ENCODE results near the gene IMMP2L. TPM values are rescaled to one million over a fixed set of nuclear protein-coding genes. Genes with fewer than 3 reads are reported as not detected.

Gene IMMP2L
- polyA plus RNA-seq, 1 of the 3 experiments (the other 2 are of a cell fraction) = 10.7 TPM

DNA sequence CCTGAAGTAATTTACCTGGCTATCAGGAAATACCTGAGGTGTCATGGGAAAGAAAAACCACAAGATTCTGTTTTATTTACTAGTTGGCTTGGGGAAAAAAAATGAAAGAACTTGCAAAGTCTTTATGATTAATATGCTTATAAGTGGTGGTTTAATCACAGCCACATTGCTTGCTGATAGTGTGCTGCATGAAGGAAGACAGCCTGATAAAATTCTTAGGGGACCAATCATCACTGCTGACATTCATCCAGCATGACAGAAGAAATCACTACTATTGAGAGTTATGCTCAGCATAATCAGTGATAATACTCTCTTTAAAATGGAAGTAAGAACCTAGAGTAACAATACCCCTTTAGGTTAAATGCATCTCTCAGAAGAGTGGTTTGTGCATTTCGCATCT lies 621.5 kb downstream of the IMMP2L start:
- Histone ChIP-seq H3K4me1 (ENCODE audit: control insufficient read depth in 1 of 2, insufficient read depth in 2 of 2, low read depth in 1 of 2, low read length in 1 of 2) (peaks cover 0 to 16% of the 10 kb centered on the region in 2 experiments; a peak in 2 of 4 replicates), H3F3A (replicated peaks; ENCODE audit: insufficient read depth) (no peaks in the 10 kb centered on the region), H3K9ac (no peak overlapping the region), H2AFZ (ENCODE audit: low read depth) (no peak overlapping the region), H3K36me3 (replicated peaks in 1 of 2; ENCODE audit: control insufficient read depth in 1 of 2, insufficient read depth in 2 of 2, low read length in 1 of 2) (no peaks in the 10 kb centered on the region), H3K4me2 (no peak overlapping the region), H3K4me3 (ENCODE audit: low read depth in 2 of 2, low read length in 1 of 2) (no peak overlapping the region), H3K79me2 (ENCODE audit: insufficient read depth) (no peaks in the 10 kb centered on the region), H3K9me3 (no peaks in the 10 kb centered on the region), H3K9me2 (no peaks in the 10 kb centered on the region), H3K27ac (ENCODE audit: low read depth in 2 of 2, low read length in 1 of 2) (no peak overlapping the region), H3K27me3 (ENCODE audit: insufficient read depth) (no peaks in the 10 kb centered on the region), H4K20me1 (ENCODE audit: insufficient read depth) (no peaks in the 10 kb centered on the region)
- no peak for DNase-seq
- WGBS (ENCODE audit: low lambda C conversion rate) = 89% methylated on average over 1 of the region's 1 CpG
- POLR2A ChIA-PET = no interaction called here
- TF ChIP-seq JUND (IDR thresholded peaks at IDR 0.05) = no peak
- no peak for TF ChIP-seq TCF12 (IDR thresholded peaks at IDR 0.05)
- TF ChIP-seq FOSL2 (IDR thresholded peaks at IDR 0.05; ENCODE audit: borderline replicate concordance, low read depth) = no peak
- no peak for TF ChIP-seq NFIC (IDR thresholded peaks at IDR 0.05; ENCODE audit: borderline replicate concordance)
- TF ChIP-seq EZH2phosphoT487 (IDR thresholded peaks at IDR 0.05; ENCODE audit: borderline replicate concordance, low read depth) = no peak
- TF ChIP-seq, protein P1, sequence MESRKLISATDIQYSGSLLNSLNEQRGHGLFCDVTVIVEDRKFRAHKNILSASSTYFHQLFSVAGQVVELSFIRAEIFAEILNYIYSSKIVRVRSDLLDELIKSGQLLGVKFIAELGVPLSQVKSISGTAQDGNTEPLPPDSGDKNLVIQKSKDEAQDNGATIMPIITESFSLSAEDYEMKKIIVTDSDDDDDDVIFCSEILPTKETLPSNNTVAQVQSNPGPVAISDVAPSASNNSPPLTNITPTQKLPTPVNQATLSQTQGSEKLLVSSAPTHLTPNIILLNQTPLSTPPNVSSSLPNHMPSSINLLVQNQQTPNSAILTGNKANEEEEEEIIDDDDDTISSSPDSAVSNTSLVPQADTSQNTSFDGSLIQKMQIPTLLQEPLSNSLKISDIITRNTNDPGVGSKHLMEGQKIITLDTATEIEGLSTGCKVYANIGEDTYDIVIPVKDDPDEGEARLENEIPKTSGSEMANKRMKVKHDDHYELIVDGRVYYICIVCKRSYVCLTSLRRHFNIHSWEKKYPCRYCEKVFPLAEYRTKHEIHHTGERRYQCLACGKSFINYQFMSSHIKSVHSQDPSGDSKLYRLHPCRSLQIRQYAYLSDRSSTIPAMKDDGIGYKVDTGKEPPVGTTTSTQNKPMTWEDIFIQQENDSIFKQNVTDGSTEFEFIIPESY (IDR thresholded peaks at IDR 0.05; ENCODE audit: borderline replicate concordance, low read depth) = no peak
- no peak for TF ChIP-seq YY1 (IDR thresholded peaks at IDR 0.05; ENCODE audit: low read depth)
- TF ChIP-seq, protein P2, sequence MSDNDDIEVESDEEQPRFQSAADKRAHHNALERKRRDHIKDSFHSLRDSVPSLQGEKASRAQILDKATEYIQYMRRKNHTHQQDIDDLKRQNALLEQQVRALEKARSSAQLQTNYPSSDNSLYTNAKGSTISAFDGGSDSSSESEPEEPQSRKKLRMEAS (IDR thresholded peaks at IDR 0.05; ENCODE audit: low read depth) = no peak
- no peak for TF ChIP-seq TAF1 (IDR thresholded peaks at IDR 0.05; ENCODE audit: borderline replicate concordance, low read depth, low read length)
- CTCF ChIA-PET = no interaction called here

DNA sequence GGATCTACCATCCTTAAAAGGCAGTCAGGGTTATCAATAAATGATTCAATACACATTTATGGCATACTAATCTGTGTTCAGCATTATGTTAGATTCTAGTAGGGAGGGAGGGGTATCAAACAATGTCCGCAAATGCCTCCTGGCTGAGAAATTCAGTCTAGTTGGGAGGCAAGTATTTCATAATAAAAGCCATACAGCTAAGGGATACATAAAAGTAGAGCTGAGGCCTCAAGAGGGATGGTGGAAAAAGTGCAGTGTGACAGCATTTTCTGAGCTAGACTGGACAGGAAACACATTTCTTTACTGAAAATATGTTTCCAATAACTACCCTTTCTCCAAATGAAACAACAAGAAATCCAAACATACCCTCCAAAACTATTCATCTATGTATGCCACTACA lies 624.1 kb downstream of the IMMP2L start:
- Histone ChIP-seq H3K9me3 (no peaks in the 10 kb centered on the region), H4K20me1 (ENCODE audit: insufficient read depth) (no peaks in the 10 kb centered on the region), H2AFZ (ENCODE audit: low read depth) (no peak overlapping the region), H3F3A (replicated peaks; ENCODE audit: insufficient read depth) (no peaks in the 10 kb centered on the region), H3K4me2 (no peak overlapping the region), H3K36me3 (replicated peaks in 1 of 2; ENCODE audit: control insufficient read depth in 1 of 2, insufficient read depth in 2 of 2, low read length in 1 of 2) (no peaks in the 10 kb centered on the region), H3K27ac (ENCODE audit: low read depth in 2 of 2, low read length in 1 of 2) (no peak overlapping the region), H3K27me3 (ENCODE audit: insufficient read depth) (no peaks in the 10 kb centered on the region), H3K79me2 (ENCODE audit: insufficient read depth) (no peaks in the 10 kb centered on the region), H3K9me2 (no peaks in the 10 kb centered on the region), H3K4me1 (ENCODE audit: control insufficient read depth in 1 of 2, insufficient read depth in 2 of 2, low read depth in 1 of 2, low read length in 1 of 2) (peaks cover 0 to 2% of the 10 kb centered on the region in 2 experiments; a peak in 2 of 4 replicates), H3K9ac (no peak overlapping the region), H3K4me3 (ENCODE audit: low read depth in 2 of 2, low read length in 1 of 2) (no peak overlapping the region)
- ChIA-PET POLR2A (no interaction called here), CTCF (interaction anchor here (1.0 to 1.3 kb wide), 2 partner anchors 21 to 50 kb away, joined by 3 read pairs; no protein-coding TSS in a partner anchor)
- DNase-seq = no peak
- WGBS (ENCODE audit: low lambda C conversion rate) = 93% methylated on average over 1 of the region's 1 CpG
- TF ChIP-seq, protein P1 (IDR thresholded peaks at IDR 0.05; ENCODE audit: borderline replicate concordance, low read depth) = no peak
- TF ChIP-seq, protein P3, sequence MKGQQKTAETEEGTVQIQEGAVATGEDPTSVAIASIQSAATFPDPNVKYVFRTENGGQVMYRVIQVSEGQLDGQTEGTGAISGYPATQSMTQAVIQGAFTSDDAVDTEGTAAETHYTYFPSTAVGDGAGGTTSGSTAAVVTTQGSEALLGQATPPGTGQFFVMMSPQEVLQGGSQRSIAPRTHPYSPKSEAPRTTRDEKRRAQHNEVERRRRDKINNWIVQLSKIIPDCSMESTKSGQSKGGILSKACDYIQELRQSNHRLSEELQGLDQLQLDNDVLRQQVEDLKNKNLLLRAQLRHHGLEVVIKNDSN (IDR thresholded peaks at IDR 0.05; ENCODE audit: borderline replicate concordance, low read depth) = no peak
- TF ChIP-seq POLR2AphosphoS5 (IDR thresholded peaks at IDR 0.05; ENCODE audit: low read depth, low read length) (no peak), MXI1 (IDR thresholded peaks at IDR 0.05; ENCODE audit: low read depth, low read length) (no peak), YY1 (IDR thresholded peaks at IDR 0.05; ENCODE audit: low read depth) (no peak), EZH2phosphoT487 (IDR thresholded peaks at IDR 0.05; ENCODE audit: borderline replicate concordance, low read depth) (no peak), TCF12 (IDR thresholded peaks at IDR 0.05) (no peak), FOSL2 (IDR thresholded peaks at IDR 0.05; ENCODE audit: borderline replicate concordance, low read depth) (no peak), EP300 (IDR thresholded peaks at IDR 0.05; ENCODE audit: borderline replicate concordance in 1 of 2, low read depth in 1 of 2, low read length in 1 of 2) (no peak), RAD21 (IDR thresholded peaks at IDR 0.05; ENCODE audit: low read length) (no peak), GATA2 (CRISPR knock-in tag; IDR thresholded peaks at IDR 0.05) (no peak), TEAD4 (IDR thresholded peaks at IDR 0.05; ENCODE audit: borderline replicate concordance, insufficient read depth) (no peak)
- TF ChIP-seq, protein P4, sequence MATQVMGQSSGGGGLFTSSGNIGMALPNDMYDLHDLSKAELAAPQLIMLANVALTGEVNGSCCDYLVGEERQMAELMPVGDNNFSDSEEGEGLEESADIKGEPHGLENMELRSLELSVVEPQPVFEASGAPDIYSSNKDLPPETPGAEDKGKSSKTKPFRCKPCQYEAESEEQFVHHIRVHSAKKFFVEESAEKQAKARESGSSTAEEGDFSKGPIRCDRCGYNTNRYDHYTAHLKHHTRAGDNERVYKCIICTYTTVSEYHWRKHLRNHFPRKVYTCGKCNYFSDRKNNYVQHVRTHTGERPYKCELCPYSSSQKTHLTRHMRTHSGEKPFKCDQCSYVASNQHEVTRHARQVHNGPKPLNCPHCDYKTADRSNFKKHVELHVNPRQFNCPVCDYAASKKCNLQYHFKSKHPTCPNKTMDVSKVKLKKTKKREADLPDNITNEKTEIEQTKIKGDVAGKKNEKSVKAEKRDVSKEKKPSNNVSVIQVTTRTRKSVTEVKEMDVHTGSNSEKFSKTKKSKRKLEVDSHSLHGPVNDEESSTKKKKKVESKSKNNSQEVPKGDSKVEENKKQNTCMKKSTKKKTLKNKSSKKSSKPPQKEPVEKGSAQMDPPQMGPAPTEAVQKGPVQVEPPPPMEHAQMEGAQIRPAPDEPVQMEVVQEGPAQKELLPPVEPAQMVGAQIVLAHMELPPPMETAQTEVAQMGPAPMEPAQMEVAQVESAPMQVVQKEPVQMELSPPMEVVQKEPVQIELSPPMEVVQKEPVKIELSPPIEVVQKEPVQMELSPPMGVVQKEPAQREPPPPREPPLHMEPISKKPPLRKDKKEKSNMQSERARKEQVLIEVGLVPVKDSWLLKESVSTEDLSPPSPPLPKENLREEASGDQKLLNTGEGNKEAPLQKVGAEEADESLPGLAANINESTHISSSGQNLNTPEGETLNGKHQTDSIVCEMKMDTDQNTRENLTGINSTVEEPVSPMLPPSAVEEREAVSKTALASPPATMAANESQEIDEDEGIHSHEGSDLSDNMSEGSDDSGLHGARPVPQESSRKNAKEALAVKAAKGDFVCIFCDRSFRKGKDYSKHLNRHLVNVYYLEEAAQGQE (IDR thresholded peaks at IDR 0.05; ENCODE audit: low read depth, low read length) = no peak

Data from SK-N-SH (cell line).